AG04450 (cell line): ENCODE results near the gene RRM2. TPM values are rescaled to one million over a fixed set of nuclear protein-coding genes. Genes with fewer than 3 reads are reported as not detected.

Source experiments
- CTCF ChIA-PET: fragments of 300-600, 350-600 bp; formaldehyde crosslinking; extraction: SDS; loops from one replicate; lab custom pipeline; 2022; ENCODE audit warnings: antibody characterized with exemption, inconsistent platforms; lab: Charles Lee
- POLR2A ChIA-PET: fragments of 350-600 bp; formaldehyde crosslinking; extraction: SDS; loops from one replicate; lab custom pipeline; 2021; ENCODE audit warnings: antibody characterized with exemption, inconsistent platforms; lab: Yijun Ruan, JAX
- DNase-seq: peaks from one replicate; pipeline ENCODE4 v3.0.0-alpha.2; 2011; ENCODE audit warnings: low read depth, low spot score
- H3K27ac ChIP-seq: one replicate; pipeline ENCODE4 v1.5.1; 2012; ENCODE audit warnings: low read depth, low read length, control low read depth
- H3K27me3 ChIP-seq: one replicate; pipeline ENCODE4 v1.6.0; 2012; ENCODE audit warnings: low read length; ENCODE audit not compliant: control insufficient read depth, insufficient read depth
- H3K4me3 ChIP-seq: 2 replicates; pipeline ENCODE4 v1.5.1; 2011; ENCODE audit warnings: mild to moderate bottlenecking, low read depth, low read length, control low read depth
- H3K9me3 ChIP-seq: 2 replicates; pipeline ENCODE4 v1.5.1; 2012; ENCODE audit warnings: low read length; ENCODE audit not compliant: control insufficient read depth, insufficient read depth
- CTCF ChIP-seq: IDR thresholded peaks from 2 replicates; pipeline ENCODE4 v1.5.1; 2011; ENCODE audit warnings: low read depth, low read length, control low read depth, inconsistent platforms
- polyA plus RNA-seq: library from polyadenylated mRNA; depleted of rRNA; stranded (reverse); fragments of >200 nt; gene quantifications from 2 replicates; pipeline ENCODE4 v1.2.3, GENCODE V29; 2011

Gene RRM2
- polyA plus RNA-seq, 1 experiment: 21.7 TPM

GRCh38 chr2:10165282-10165681 is 42.7 kb downstream of the RRM2 start:
- no peak for DNase-seq
- POLR2A ChIA-PET: no interaction called here
- TF ChIP-seq CTCF: no peak
- no peak overlapping the region for H3K27ac ChIP-seq
- no peak overlapping the region for H3K4me3 ChIP-seq
- H3K27me3 ChIP-seq: no peaks in the 10 kb centered on the region
- H3K9me3 ChIP-seq: no peaks in the 10 kb centered on the region; the same call in 1 of the 2 replicates
- CTCF ChIA-PET: no interaction called here

DNA sequence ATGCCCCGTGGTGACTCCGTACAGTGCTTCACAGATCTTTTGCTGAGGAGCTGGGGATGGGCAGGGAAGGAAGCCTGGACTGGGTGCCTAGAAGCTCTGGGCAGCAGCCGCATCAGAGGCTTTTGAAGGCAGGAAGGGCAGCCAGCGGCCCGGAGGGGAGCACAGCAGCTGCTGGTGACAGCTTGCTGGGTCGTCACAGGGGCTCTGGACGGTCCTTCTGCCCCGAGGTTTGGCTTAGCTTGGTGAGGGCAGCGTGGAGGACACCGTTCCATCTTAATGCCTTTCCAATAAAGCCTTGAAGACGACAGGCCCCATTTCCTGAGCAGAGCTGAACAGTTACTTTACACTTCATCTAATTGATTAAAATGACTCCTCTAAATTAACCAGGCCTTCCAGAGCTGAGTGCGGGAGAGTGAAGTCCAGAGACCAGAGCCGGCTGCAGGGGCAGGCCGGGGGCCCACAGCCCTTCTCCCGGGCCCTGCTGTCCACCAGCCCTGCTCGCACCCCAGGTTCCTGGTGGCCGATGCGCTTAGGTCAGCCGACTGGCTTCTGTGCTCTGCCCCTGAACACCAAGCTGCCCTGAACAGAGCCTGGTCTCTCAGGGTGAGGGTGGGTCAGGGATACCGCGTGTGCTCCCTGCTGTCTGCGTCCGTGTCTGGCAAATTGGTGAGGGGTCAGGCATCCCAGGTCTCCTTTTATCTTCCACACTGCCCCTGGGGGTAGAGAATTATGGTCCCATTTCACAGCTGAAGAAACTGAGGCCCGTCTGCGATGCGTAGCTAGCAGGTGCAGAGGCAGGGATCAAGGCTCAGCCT is 43.5 kb downstream of the RRM2 start:
- POLR2A ChIA-PET: no interaction called here
- no peak for TF ChIP-seq CTCF
- no peak for DNase-seq
- H3K4me3 ChIP-seq: no peak overlapping the region
- no peaks in the 10 kb centered on the region for H3K27me3 ChIP-seq
- CTCF ChIA-PET: interaction anchor here (1.2 kb wide), 1 partner anchor 243 kb away, joined by 3 read pairs; no protein-coding TSS in a partner anchor
- H3K27ac ChIP-seq: no peak overlapping the region
- no peaks in the 10 kb centered on the region for H3K9me3 ChIP-seq

- TF ChIP-seq CTCF: no peak
- Histone ChIP-seq H3K9me3 (no peaks in the 10 kb centered on the region), H3K27ac (no peak overlapping the region), H3K4me3 (no peak overlapping the region), H3K27me3 (no peaks in the 10 kb centered on the region)
- ChIA-PET POLR2A (no interaction called here), CTCF (interaction anchor here (1.2 kb wide), 1 partner anchor 242 kb away, joined by 3 read pairs; no protein-coding TSS in a partner anchor)
- DNase-seq: no peak
Measured at GRCh38 chr2:10166676-10167292, 44.2 kb downstream of the RRM2 start.

DNA sequence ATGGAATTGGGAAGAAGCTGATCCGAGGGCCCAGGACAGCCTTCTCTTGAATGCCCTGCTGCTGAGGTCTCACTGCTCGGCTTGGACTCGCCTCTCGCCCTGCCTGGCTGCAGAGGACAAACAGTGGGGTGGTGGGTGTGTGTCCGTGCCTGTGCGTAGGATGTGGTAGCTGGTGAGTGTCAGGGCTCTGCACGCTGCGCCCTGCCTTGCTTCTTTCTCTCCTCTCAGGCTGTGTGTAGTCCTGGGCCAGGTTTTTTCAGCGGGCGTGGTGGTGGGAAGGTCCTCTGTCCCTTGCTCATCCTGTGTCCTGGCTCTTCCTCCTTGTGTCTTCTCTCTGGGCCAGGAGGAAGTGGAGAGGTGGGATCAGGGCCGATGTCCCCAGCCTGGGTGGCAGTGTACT is 44.8 kb downstream of the RRM2 start:
- Histone ChIP-seq H3K27ac (no peak overlapping the region), H3K4me3 (no peak overlapping the region), H3K9me3 (no peaks in the 10 kb centered on the region; the same call in 1 of the 2 replicates), H3K27me3 (no peaks in the 10 kb centered on the region)
- TF ChIP-seq CTCF: no peak
- CTCF ChIA-PET: interaction anchor here (1.2 kb wide), 1 partner anchor 242 kb away, joined by 3 read pairs; no protein-coding TSS in a partner anchor
- POLR2A ChIA-PET: no interaction called here
- no peak for DNase-seq

GRCh38 chr2:10168221-10168620 is 45.7 kb downstream of the RRM2 start:
- H3K27me3 ChIP-seq: no peaks in the 10 kb centered on the region
- H3K4me3 ChIP-seq: no peak overlapping the region
- DNase-seq: no peak
- TF ChIP-seq CTCF: no peak
- H3K9me3 ChIP-seq: no peaks in the 10 kb centered on the region; the same call in 1 of the 2 replicates
- ChIA-PET CTCF (no interaction called here), POLR2A (no interaction called here)
- H3K27ac ChIP-seq: no peak overlapping the region
